H9 (cell line): ENCODE measurements around the gene RRP9. TPM values are rescaled to one million over a fixed set of nuclear protein-coding genes. Genes with fewer than 3 reads are reported as not detected.

ENCODE experiments used
- DNase-seq: peaks from one replicate; pipeline ENCODE4 v3.0.0-alpha.2; 2017
- H2AFZ ChIP-seq: one replicate; pipeline ENCODE4 v1.6.1; 2013; ENCODE audit warnings: mild to moderate bottlenecking, low read length, control low read depth, moderate library complexity
- H2AK5ac ChIP-seq: 2 replicates; pipeline ENCODE4 v1.6.1; 2013; ENCODE audit warnings: low read length, control low read depth, mixed read lengths; ENCODE audit not compliant: insufficient read length
- H2BK120ac ChIP-seq: one replicate; pipeline ENCODE4 v1.6.1; 2013; ENCODE audit warnings: low read depth, mild to moderate bottlenecking, low read length, control low read depth, inconsistent platforms; ENCODE audit not compliant: poor library complexity, severe bottlenecking
- H2BK12ac ChIP-seq: 2 replicates; pipeline ENCODE4 v1.6.1; 2013; ENCODE audit warnings: low read length, control low read depth, mixed read lengths, low read depth; ENCODE audit not compliant: insufficient read length
- H2BK15ac ChIP-seq: 2 replicates; pipeline ENCODE4 v1.6.1; 2013; ENCODE audit warnings: low read depth, low read length, control low read depth
- H2BK20ac ChIP-seq: one replicate; pipeline ENCODE4 v1.6.1; 2013; ENCODE audit warnings: low read depth, mild to moderate bottlenecking, low read length, control low read depth, inconsistent platforms; ENCODE audit not compliant: poor library complexity, severe bottlenecking
- H2BK5ac ChIP-seq: 2 replicates; pipeline ENCODE4 v1.6.1; 2013; ENCODE audit warnings: low read length, control low read depth, mixed read lengths; ENCODE audit not compliant: insufficient read length
- H3K14ac ChIP-seq: 2 replicates; pipeline ENCODE4 v1.6.1; 2013; ENCODE audit warnings: low read length, control low read depth; ENCODE audit not compliant: insufficient read depth
- H3K18ac ChIP-seq: 2 replicates; pipeline ENCODE4 v1.6.1; 2013; ENCODE audit warnings: low read depth, mild to moderate bottlenecking, mixed read lengths, low read length, control low read depth; ENCODE audit not compliant: insufficient read length
- H3K23ac ChIP-seq: 2 replicates; pipeline ENCODE4 v1.6.1; 2013; ENCODE audit warnings: low read length, control low read depth, mixed read lengths, low read depth; ENCODE audit not compliant: insufficient read length
- H3K23me2 ChIP-seq: 2 replicates; pipeline ENCODE4 v1.6.1; 2013; ENCODE audit warnings: low read depth, mild to moderate bottlenecking, mixed read lengths, low read length, control low read depth; ENCODE audit not compliant: insufficient read length, poor library complexity, severe bottlenecking
- H3K27ac ChIP-seq: 2 replicates; pipeline ENCODE4 v1.5.1; 2013; ENCODE audit warnings: low read length, control low read depth, mixed read lengths, low read depth; ENCODE audit not compliant: insufficient read length
- H3K27me3 ChIP-seq: 2 replicates; pipeline ENCODE4 v1.6.1; 2013; ENCODE audit warnings: low read length, control low read depth, inconsistent platforms; ENCODE audit not compliant: insufficient read depth
- H3K4ac ChIP-seq: 2 replicates; pipeline ENCODE4 v1.6.1; 2013; ENCODE audit warnings: low read depth, mild to moderate bottlenecking, control low read depth, inconsistent platforms, low read length, moderate library complexity
- H3K4me1 ChIP-seq: 2 replicates; pipeline ENCODE4 v1.6.1; 2013; ENCODE audit warnings: low read length, control low read depth, inconsistent platforms; ENCODE audit not compliant: insufficient read depth
- H3K4me2 ChIP-seq: 2 replicates; pipeline ENCODE4 v1.6.1; 2013; ENCODE audit warnings: low read length, control low read depth, mixed read lengths; ENCODE audit not compliant: insufficient read length, insufficient read depth
- H3K56ac ChIP-seq: 2 replicates; pipeline ENCODE4 v1.6.1; 2013; ENCODE audit warnings: low read depth, mild to moderate bottlenecking, mixed read lengths, low read length, control low read depth; ENCODE audit not compliant: insufficient read length
- H3K79me1 ChIP-seq: 2 replicates; pipeline ENCODE4 v1.6.1; 2013; ENCODE audit warnings: low read depth, mild to moderate bottlenecking, moderate library complexity, low read length, control low read depth, inconsistent platforms; ENCODE audit not compliant: insufficient read depth, poor library complexity, severe bottlenecking
- H3K79me2 ChIP-seq: 2 replicates; pipeline ENCODE4 v1.6.1; 2013; ENCODE audit warnings: low read length, control low read depth, inconsistent platforms; ENCODE audit not compliant: insufficient read depth
- H3K9ac ChIP-seq: 2 replicates; pipeline ENCODE4 v1.6.1; 2013; ENCODE audit warnings: low read length, control low read depth, mixed read lengths; ENCODE audit not compliant: insufficient read length; ENCODE audit errors: extremely low read depth
- H3K9me3 ChIP-seq: one replicate; pipeline ENCODE4 v1.6.1; 2013; ENCODE audit warnings: low read depth, low read length, inconsistent platforms; ENCODE audit not compliant: control insufficient read depth
- H3T11ph ChIP-seq: one replicate; pipeline ENCODE4 v1.6.1; 2013; ENCODE audit warnings: mild to moderate bottlenecking, low read length, control low read depth, inconsistent platforms
- H4K20me1 ChIP-seq: one replicate; pipeline ENCODE4 v1.6.1; 2013; ENCODE audit not compliant: control insufficient read depth, insufficient read length, insufficient read depth
- H4K5ac ChIP-seq: 2 replicates; pipeline ENCODE4 v1.6.1; 2013; ENCODE audit warnings: low read depth, mild to moderate bottlenecking, mixed read lengths, low read length, control low read depth; ENCODE audit not compliant: insufficient read length
- H4K8ac ChIP-seq: replicated peaks from 2 replicates; pipeline ENCODE4 v1.6.1; 2013; ENCODE audit warnings: low read length, control low read depth, mixed read lengths, low read depth; ENCODE audit not compliant: insufficient read length
- H4K91ac ChIP-seq: 2 replicates; pipeline ENCODE4 v1.6.1; 2013; ENCODE audit warnings: low read depth, mild to moderate bottlenecking, moderate library complexity, mixed read lengths, low read length, control low read depth; ENCODE audit not compliant: insufficient read length
- H3K27ac Mint-ChIP-seq, 3 experiments: 2 replicates in 2 of 3; 3 replicates in 1 of 3; pipeline ENCODE4 v1.8.0; 2020 to 2021; ENCODE audit warnings: mixed read lengths in 3 of 3, mild to moderate bottlenecking in 1 of 3, moderate library complexity in 1 of 3
- H3K27me3 Mint-ChIP-seq: 2 replicates; pipeline ENCODE4 v1.8.0; 2021; ENCODE audit warnings: low read depth, mild to moderate bottlenecking, moderate library complexity, mixed read lengths
- H3K36me3 Mint-ChIP-seq, 3 experiments: 2 replicates in 2 of 3; 3 replicates in 1 of 3; pipeline ENCODE4 v1.8.0; 2020 to 2021; ENCODE audit warnings: low read depth in 3 of 3, mixed read lengths in 3 of 3; ENCODE audit not compliant: insufficient read depth in 1 of 3
- H3K4me1 Mint-ChIP-seq, 2 experiments: 2 replicates each; pipeline ENCODE4 v1.8.0; 2020; ENCODE audit warnings: mixed read lengths in 2 of 2
- H3K4me3 Mint-ChIP-seq, 2 experiments: 2 replicates in 1 of 2; 3 replicates in 1 of 2; pipeline ENCODE4 v1.8.0; 2020 to 2021; ENCODE audit warnings: mild to moderate bottlenecking in 2 of 2, mixed read lengths in 2 of 2, moderate library complexity in 1 of 2
- H3K9me3 Mint-ChIP-seq, 2 experiments: 2 replicates in 1 of 2; 3 replicates in 1 of 2; pipeline ENCODE4 v1.8.0; 2020; ENCODE audit warnings: mild to moderate bottlenecking in 2 of 2, mixed read lengths in 2 of 2, moderate library complexity in 1 of 2
- WGBS: extraction: QIAGEN DNeasy Blood & Tissue Kit; methylation state at CpG from one replicate; pipeline ENCODE4 v1.1.7; 2013; ENCODE audit warnings: missing lambda C conversion rate, low lambda C conversion rate, mixed read lengths; ENCODE audit not compliant: insufficient read length; ENCODE audit errors: extremely low coverage; 5-methylcytosine and 5-hydroxymethylcytosine counted together
- total RNA-seq: library from RNA; stranded (reverse); gene quantifications from 2 replicates; pipeline ENCODE4 v1.2.1, GENCODE V29; 2021
- TF ChIP-seq, protein P1 (sequence below): fragments of 200-600 bp; sonication (generic); conservative IDR thresholded peaks from 3 replicates; pipeline ENCODE4 v1.8.0; 2021; ENCODE audit warnings: antibody characterized with exemption, mild to moderate bottlenecking

Gene RRP9
- total RNA-seq, 1 experiment from 2014 or later = 64.0 TPM

DNA sequence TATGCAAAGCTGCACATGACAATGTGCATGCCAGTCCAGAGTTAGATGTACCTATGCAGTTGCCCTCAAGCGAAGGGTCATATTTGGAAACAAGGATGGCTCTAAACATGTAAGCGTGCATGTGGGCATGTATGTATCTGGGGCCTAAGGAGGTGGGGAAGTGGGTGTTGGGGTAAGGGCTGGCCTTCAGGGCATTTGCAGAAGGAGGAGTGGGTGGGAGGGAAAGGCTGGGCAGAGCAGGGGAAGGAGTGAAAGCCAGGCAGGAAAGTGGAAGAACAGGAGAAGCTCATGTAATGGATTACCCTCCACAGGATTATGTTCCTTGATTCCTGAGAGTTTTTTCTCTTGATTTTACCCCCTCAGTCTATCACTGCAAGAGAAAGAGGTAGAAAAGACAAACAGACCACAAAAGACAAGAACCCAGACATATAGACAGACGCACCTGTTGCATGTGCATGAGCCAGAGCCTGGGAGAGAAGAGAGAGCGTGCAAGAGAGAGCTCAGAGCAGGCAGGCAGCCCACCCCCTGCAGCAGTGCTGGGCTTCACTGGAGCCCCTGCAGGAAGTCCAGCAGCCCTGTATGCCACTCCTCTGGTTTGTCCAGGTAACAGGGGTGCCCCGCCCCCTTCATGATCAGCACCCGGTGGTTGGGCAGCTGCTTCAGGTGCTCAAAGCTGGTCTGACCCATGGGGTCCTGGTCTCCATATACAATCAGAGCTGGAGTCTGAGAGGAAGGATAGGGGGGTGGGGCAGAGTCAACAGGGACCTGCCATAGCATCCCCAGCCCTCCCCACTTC is 27.4 kb upstream of the RRP9 start:
- peaks cover 11% of the 10 kb centered on the region; the same call in 1 of the 2 replicates for H3K4me1 ChIP-seq
- H3K9ac ChIP-seq = no peak overlapping the region
- no peak overlapping the region for H3K56ac ChIP-seq
- H3K14ac ChIP-seq = no peak overlapping the region
- TF ChIP-seq, protein P1, sequence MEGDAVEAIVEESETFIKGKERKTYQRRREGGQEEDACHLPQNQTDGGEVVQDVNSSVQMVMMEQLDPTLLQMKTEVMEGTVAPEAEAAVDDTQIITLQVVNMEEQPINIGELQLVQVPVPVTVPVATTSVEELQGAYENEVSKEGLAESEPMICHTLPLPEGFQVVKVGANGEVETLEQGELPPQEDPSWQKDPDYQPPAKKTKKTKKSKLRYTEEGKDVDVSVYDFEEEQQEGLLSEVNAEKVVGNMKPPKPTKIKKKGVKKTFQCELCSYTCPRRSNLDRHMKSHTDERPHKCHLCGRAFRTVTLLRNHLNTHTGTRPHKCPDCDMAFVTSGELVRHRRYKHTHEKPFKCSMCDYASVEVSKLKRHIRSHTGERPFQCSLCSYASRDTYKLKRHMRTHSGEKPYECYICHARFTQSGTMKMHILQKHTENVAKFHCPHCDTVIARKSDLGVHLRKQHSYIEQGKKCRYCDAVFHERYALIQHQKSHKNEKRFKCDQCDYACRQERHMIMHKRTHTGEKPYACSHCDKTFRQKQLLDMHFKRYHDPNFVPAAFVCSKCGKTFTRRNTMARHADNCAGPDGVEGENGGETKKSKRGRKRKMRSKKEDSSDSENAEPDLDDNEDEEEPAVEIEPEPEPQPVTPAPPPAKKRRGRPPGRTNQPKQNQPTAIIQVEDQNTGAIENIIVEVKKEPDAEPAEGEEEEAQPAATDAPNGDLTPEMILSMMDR = no peak
- H3K4me1 Mint-ChIP-seq = peaks cover 40 to 63% of the 10 kb centered on the region in 2 experiments
- no peak overlapping the region for H2BK20ac ChIP-seq
- H2AK5ac ChIP-seq = no peak overlapping the region
- H3K27me3 Mint-ChIP-seq = peaks cover 26% of the 10 kb centered on the region
- H3K23ac ChIP-seq = no peak overlapping the region
- H3K9me3 Mint-ChIP-seq = no peaks in the 10 kb centered on the region
- H3K79me1 ChIP-seq = no peaks in the 10 kb centered on the region
- no peak overlapping the region for H3T11ph ChIP-seq
- no peak overlapping the region for H3K4ac ChIP-seq
- peak overlapping the region; percentile 80 to 89 for H3K4me3 Mint-ChIP-seq
- H2BK120ac ChIP-seq = no peak overlapping the region
- DNase-seq = peak; percentile 67
- no peak overlapping the region for H2AFZ ChIP-seq
- H4K8ac ChIP-seq = no peak overlapping the region
- no peaks in the 10 kb centered on the region for H3K9me3 ChIP-seq
- H2BK15ac ChIP-seq = no peak overlapping the region
- peaks cover 0 to 5% (median 2%) of the 10 kb centered on the region in 3 experiments; a peak in 4 of 7 replicates for H3K36me3 Mint-ChIP-seq
- no peak overlapping the region for H3K27ac ChIP-seq
- no peaks in the 10 kb centered on the region for H4K20me1 ChIP-seq
- no peak overlapping the region for H4K5ac ChIP-seq
- no CpG with 5 or more reads among the region's 6 CpGs for WGBS
- H3K4me2 ChIP-seq = peak overlapping the region; percentile 29
- no peaks in the 10 kb centered on the region for H3K27me3 ChIP-seq
- no peak overlapping the region for H2BK12ac ChIP-seq
- no peak overlapping the region for H2BK5ac ChIP-seq
- no peaks in the 10 kb centered on the region for H3K79me2 ChIP-seq
- no peak overlapping the region for H3K18ac ChIP-seq
- peak overlapping the region in 2 of 3 experiments; percentile 49 to 77; a peak in 4 of 7 replicates for H3K27ac Mint-ChIP-seq
- no peak overlapping the region for H4K91ac ChIP-seq
- H3K23me2 ChIP-seq = peaks cover 11% of the 10 kb centered on the region
